ENCODE results near the gene LRRC25. TPM values are rescaled to one million over a fixed set of nuclear protein-coding genes. Genes with fewer than 3 reads are reported as not detected.

The LRRC25 gene
- total RNA-seq, 1 donor from 2014 or later: not detected

DNA sequence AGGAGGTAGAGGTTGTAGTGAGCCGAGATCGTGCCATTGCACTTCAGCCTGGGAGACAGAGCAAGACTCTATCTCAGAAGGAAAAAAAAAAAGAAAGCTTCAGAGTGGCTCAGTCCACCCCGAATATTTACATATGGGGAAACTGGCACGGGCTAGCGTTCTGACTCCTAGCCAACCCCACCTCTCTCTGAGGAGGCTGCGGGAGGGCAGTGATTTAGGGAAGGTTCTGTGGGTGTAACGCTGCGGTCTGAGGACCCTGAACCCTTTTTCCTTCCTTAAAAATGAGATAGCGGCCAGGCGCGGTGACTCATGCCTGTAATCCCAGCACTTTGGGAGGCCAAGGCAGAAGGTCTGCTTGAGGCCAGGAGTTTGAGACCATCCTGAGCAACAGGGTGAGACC lies 5.0 kb downstream of the LRRC25 start:
- H3K27ac Mint-ChIP-seq (ENCODE audit: unreplicated experiment): no peak overlapping the region
- no peak for FAIRE-seq
- no peak overlapping the region for H3K4me3 ChIP-seq (ENCODE audit: insufficient read depth, low read depth, low read length)

GRCh38 chr19:18391509-18392075 lies 5.8 kb downstream of the LRRC25 start:
- no peak overlapping the region for H3K4me3 Mint-ChIP-seq (ENCODE audit: unreplicated experiment)
- no peak overlapping the region for H3K27ac Mint-ChIP-seq (ENCODE audit: unreplicated experiment)
- no peak overlapping the region for H3K9ac ChIP-seq (ENCODE audit: low read length)
- no peak overlapping the region for H3K4me3 ChIP-seq (ENCODE audit: insufficient read depth, low read depth, low read length)
- no peaks in the 10 kb centered on the region for H3K4me1 Mint-ChIP-seq (ENCODE audit: low read depth, unreplicated experiment)
- TF ChIP-seq EZH2 (IDR thresholded peaks at IDR 0.05; ENCODE audit: insufficient read depth, low read length): no peak
- TF ChIP-seq CTCF (IDR thresholded peaks at IDR 0.05; ENCODE audit: insufficient read depth, low read depth, low read length): no peak
- no peaks in the 10 kb centered on the region for H3K36me3 Mint-ChIP-seq (ENCODE audit: low read depth, unreplicated experiment)
- DNase-seq (ENCODE audit: low read depth) (no peak), FAIRE-seq (no peak)
- peaks cover 25% of the 10 kb centered on the region for H4K20me1 ChIP-seq (ENCODE audit: insufficient read depth, low read length)
- H3K27me3 ChIP-seq (ENCODE audit: insufficient read depth, low read length): no peaks in the 10 kb centered on the region
- peaks cover 18% of the 10 kb centered on the region for H3K27me3 Mint-ChIP-seq (ENCODE audit: low read depth, unreplicated experiment)
- H3K4me2 ChIP-seq (ENCODE audit: low read length): no peak overlapping the region
- H3K79me2 ChIP-seq (ENCODE audit: insufficient read depth, low read length): peaks cover 10% of the 10 kb centered on the region
- H3K9me3 ChIP-seq (ENCODE audit: insufficient read depth, low read depth, low read length): no peaks in the 10 kb centered on the region
- H3K4me1 ChIP-seq (ENCODE audit: insufficient read depth, low read length): peaks cover 10% of the 10 kb centered on the region
- H3K36me3 ChIP-seq (ENCODE audit: insufficient read depth, low read length): no peaks in the 10 kb centered on the region
- no peaks in the 10 kb centered on the region for H3K9me3 Mint-ChIP-seq (ENCODE audit: unreplicated experiment)
- no peak overlapping the region for H2AFZ ChIP-seq (ENCODE audit: low read depth, low read length)
- no peak overlapping the region for H3K27ac ChIP-seq (ENCODE audit: low read depth, low read length)

More for the DNA sequence above, 5.0 kb downstream of the LRRC25 start:
- Histone ChIP-seq H3K9me3 (ENCODE audit: insufficient read depth, low read depth, low read length) (no peaks in the 10 kb centered on the region), H3K79me2 (ENCODE audit: insufficient read depth, low read length) (peaks cover 2% of the 10 kb centered on the region), H4K20me1 (ENCODE audit: insufficient read depth, low read length) (peaks cover 17% of the 10 kb centered on the region), H3K27ac (ENCODE audit: low read depth, low read length) (no peak overlapping the region), H3K4me1 (ENCODE audit: insufficient read depth, low read length) (peaks cover 10% of the 10 kb centered on the region), H3K36me3 (ENCODE audit: insufficient read depth, low read length) (no peaks in the 10 kb centered on the region), H3K9ac (ENCODE audit: low read length) (no peak overlapping the region), H3K27me3 (ENCODE audit: insufficient read depth, low read length) (peaks cover 2% of the 10 kb centered on the region), H2AFZ (ENCODE audit: low read depth, low read length) (no peak overlapping the region), H3K4me2 (ENCODE audit: low read length) (no peak overlapping the region)
- no peak overlapping the region for H3K4me3 Mint-ChIP-seq (ENCODE audit: unreplicated experiment)
- H3K27me3 Mint-ChIP-seq (ENCODE audit: low read depth, unreplicated experiment): peaks cover 18% of the 10 kb centered on the region
- peak; percentile 53 for DNase-seq (ENCODE audit: low read depth)
- H3K36me3 Mint-ChIP-seq (ENCODE audit: low read depth, unreplicated experiment): no peaks in the 10 kb centered on the region
- no peak for TF ChIP-seq EZH2 (IDR thresholded peaks at IDR 0.05; ENCODE audit: insufficient read depth, low read length)
- TF ChIP-seq CTCF (IDR thresholded peaks at IDR 0.05; ENCODE audit: insufficient read depth, low read depth, low read length): no peak
- H3K4me1 Mint-ChIP-seq (ENCODE audit: low read depth, unreplicated experiment): no peaks in the 10 kb centered on the region
- H3K9me3 Mint-ChIP-seq (ENCODE audit: unreplicated experiment): no peaks in the 10 kb centered on the region

Data from astrocyte (in vitro differentiated cells and primary cell).